DMS79 treated with DMSO at 0.1 percent for 48 hours (cell line): ENCODE data around the gene FOSL2.
"Not testable (repeated sequence)": the region's sequence is repeated elsewhere in the genome, so short reads cannot be mapped to it uniquely, and the experiment has no call there.

Source experiments
- DNase-seq: peaks from one replicate; lab custom pipeline; 2025; lab: John Stamatoyannopoulos, UW

FOSL2 gene

DNA sequence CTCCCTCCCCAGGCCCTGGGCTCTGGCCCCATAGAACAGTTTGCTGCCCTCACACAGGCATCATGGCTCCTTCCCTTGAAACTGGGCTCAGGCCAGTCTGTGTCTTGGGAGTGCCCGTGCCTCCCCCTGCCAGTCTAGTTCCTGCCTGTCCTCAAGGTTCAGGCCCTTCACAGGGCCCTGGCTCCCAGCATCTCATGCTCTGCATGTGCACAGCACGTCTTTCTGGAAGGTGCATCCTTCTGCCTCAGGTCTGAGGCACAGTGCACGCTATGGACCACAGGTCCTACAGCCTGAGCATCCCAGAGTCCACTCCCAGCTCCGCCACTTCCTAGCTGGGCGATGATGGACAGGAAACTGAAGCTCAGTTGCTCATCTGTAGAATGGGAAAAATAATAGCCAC is 35.6 kb upstream of the FOSL2 start:
- DNase-seq, result no peak

DNA sequence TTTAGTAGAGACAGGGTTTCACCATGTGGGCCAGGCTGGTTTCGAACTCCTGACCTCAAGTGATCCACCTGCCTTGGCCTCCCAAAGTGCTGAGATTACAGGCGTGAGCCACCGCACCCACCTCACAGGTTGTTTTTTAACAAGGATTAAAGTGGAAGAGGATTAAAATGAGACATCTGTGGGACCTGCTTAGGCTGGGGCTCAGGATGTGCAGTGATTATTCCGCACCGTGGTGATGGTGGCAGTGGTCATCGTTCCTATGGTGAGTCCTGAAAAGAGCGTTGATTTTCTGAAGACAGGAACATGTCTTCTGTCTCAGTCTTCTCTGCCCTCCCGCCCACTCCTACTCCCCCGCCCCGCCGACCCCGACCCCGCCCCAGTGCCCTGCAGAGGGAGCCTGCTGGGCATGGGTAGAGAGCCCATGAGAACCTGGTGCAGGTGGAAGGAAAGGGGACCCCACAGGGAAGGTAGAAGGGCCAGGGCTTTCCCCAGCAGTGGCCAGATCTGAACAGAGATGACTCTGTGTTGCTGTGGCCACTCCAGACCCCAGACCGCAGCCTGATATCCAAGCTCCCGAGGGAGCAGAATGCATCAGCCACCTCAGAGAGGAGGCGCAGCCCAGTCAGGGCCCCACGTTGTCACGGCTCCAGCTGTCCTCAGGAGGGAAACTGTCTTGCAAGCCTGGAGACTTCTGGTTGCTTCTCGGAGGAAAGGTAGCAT is 34.5 kb upstream of the FOSL2 start:
- DNase-seq, result no peak

DNA sequence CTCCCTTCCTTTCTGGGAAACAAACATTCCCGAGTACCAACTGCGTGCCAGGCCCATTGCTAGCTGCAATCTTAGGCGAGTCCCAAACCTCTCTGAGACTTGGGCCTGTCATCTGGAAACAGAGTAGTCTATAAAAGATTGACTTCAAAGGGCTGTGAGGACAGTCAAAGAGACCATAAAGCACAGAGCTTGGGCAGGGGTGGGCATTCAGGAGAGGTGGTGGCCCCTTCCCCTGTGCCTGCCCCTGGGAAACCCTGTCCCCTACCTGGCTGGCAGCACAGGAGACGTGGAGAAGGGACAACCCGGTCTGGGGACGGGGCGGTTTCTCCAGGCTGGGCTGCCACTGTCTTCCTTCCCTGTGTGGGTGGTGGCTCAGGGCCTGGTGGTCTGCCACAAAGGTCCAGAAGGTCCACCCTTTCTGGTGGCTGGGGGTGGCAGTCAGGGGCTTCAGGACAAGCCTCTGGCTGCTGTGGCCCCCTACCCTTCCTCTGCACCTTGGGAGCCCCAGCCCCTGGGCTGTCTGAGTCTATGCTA is 33.9 kb upstream of the FOSL2 start:
- DNase-seq, result no peak

DNA sequence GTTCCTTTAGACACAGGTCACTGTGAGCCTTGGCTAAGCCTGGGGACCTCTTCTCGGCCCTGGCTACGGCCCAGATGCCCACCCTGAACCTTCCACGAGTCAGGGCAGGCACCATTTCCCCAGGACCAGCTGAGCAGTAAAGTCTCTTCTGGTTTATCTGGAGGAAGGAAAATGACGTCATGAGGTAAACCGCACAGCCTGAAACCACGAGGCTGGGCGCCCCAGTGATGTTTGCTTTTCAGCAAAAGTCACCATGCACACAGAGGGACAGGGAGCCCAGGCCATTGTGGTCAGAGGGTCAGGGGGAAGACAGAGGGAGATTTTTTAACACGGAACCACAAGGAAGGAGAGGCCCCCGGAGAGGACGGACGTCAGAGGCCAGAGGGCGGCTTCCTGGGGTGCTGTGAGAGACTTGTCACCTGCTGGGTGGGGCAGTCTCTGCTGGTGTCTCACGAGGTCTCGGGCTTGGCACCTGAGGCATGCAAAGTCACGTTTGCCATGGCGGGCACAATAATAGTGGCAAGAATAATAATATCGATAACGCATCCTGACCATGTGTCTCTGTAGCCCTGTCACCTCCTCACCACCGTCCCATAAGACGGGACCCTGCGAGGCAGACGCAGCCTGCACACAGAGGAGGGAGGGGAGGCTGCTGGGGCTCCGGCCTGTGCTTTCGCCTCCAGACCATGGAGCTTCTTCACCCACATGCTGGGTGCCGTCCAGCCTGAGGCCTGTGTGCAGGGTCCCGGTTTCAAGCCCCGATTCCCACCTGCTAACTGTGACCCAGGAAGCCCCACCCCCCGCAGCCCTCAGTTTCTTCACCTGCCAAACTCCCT is 33.2 kb upstream of the FOSL2 start:
- no peak for DNase-seq

DNA sequence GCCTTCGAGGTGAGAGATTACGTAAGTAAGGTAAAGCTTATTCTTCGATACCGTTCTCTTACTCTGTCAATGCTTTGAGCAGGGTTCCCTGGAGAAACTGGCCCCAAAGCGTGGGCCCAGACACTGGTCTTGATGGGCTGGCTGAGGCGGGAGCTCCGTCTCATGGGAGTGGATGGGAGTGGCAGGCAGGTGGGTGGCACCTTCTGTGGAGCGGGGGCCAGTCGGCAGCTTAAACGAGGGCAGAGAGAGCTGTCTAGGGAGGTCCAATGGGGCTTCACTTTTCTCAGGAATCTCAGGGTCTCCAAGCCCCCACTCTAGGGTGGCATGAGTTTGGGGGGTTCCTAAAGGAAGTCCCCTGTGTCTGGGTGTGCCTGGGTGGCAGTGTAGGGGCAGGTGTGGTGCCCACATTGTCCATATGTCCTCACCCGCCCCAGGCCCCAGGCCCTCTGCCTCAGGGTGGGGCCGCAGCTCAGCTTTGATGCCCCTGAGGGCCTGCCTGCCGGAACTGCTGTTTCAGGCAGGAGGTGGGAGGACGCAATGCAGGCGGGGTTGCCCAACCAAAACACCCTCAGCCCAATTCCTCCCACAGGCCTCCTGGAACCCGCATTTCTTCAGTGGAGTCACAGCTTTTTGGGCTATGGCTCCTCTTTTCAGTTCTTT is 32.5 kb upstream of the FOSL2 start:
- no peak for DNase-seq

DNA sequence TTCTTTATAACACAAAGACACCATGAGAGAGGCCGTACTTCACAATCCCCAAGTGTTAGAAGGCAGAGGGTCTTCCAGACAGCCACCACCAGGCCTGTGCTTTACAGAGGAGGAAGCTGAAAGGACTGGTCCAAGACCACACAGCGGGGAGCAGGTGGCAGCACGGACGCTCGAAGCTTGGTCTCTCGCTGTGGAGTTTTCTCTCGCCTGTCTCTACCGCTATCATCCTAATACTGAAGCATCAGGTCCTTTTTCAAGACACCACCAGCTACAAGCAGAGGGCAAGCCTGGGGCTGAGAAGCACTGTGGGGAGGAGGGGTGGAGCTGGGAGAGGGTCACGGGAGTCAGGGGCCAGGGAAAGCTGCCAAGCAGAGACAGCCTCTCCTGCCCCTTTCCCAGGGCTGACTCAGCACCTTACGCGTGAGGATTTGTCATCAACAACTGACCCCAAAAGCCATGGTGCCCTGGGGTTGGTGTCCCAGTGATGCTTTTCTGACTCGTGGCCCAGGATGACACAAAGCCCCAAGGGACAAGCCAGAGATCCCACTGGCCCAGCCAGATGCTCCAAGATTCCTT is 31.9 kb upstream of the FOSL2 start:
- no peak for DNase-seq

DNA sequence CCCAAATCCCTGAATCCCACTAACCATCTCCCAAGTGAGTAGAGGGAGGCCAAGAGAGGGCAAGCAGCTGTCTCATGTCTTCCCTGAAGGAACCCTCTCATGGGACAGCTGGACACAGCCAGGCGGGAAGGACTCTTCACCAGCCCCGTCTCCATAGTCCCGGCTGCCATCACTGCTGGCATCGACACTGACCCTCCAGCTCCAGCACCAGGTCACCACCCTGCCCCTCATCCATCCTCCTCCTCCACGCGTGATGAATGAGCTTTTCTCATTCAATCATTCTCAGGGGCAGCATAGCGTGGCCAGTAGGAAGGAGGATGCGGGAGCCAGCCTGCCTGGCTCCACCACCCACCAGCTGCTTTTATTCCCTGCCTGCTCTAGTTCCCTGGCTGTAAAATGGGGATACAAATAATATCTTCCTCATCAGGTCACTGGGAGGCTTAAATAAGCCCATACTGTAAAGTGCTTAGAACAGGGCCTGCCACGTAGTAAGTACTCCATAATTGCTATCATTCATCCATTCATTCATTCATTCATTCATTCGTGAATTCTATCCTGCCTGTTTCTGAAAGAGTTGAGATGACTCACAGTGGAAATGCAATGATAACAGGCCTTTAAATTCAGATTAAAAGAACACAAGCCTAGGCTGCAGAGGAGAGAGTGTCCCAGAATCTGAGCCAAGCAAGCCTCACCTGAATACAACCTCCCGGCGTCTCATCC is 30.5 kb upstream of the FOSL2 start:
- DNase-seq, result no peak

DNA sequence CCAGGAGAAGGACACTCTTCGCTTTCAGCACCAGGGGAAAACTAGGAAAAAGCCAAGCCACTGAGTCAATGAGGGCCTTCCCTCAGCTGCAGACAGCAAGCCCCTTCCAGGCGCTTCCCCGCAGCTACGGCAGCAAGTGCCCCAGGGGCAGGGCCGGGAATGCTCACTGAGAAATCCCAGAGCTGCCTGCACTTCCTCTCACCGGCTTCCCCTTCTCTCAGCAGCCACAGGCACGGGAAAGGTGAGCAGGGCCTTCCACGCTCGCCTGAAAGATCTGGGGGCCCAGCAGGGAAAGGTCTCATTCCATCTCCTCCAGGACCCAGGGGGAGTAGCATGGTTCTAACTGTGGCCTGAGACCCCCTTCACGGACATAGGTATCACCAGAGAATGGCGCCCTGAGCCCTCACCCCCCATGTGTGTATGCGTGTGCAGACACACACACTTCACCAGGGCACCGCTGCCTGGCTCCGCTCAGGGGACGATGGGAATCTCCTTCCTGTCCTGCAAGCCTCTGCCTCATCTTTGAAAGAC is 29.6 kb upstream of the FOSL2 start:
- no peak for DNase-seq

DNA sequence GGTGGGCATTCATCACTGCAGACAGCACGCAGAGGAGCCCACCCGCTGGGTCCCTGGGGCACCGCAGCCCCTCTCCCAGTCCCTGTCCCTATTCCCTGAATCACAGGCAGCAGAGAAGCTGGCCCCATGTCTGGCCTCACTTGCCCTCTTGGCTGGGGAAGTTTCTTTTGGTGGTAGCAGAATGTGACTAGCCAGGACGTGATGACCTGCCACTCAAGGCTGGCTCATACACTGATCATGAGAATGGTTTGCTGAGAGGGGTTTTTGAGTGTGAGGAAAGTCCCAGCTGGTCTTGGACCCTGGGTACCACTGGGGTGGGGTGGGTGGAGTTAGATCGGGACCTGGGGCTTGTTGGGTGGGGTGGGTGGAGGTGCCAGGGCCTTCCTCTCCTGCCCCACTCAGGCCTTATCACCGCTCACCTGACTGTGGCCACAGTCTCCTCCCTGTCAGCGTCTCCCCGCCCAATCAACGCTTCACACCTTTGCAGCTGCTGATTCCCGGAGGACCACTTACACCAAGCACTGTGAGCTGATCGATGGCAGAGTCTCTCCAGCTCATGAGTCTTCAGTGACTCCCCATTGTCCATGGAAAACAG is 28.9 kb upstream of the FOSL2 start:
- no peak for DNase-seq

DNA sequence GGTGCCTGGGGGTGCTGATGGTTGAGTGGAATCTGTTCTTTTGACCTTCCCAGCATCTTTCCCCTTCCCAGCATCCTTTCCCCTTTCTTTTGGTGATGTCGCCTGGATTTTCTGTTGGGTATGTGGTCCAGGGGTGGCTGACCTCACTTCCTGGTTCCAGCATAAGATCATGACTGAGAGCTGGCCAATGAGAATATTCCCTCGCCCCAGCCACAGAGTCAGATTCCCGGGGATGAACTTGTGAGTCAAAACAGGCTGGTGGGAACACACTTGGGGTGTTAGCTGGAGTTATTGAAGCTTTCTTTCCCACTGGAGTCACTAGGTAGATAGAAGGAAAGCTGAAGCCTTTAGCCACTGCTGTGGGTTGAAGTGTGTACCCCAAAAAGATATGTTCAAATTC is 28.0 kb upstream of the FOSL2 start:
- DNase-seq, result no peak

DNA sequence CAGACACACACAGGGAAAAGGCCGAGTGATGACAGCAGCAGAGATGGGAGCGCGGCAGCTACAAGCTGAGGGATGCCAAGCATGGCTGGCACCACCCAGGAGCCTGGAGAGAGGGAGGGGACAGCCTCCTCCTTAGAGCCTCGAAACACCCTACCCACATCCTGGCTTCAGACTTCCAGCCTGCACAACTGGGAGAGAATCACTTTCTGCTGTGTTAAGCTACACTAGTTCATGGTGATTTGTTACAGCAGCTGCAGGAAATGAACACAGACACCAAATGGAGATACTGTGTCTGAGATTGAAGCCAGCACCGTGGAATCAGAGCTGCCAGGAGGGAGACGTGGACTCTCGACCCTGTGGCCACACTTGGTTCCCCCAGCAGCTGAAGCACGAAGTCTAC is 27.5 kb upstream of the FOSL2 start:
- DNase-seq, result no peak

DNA sequence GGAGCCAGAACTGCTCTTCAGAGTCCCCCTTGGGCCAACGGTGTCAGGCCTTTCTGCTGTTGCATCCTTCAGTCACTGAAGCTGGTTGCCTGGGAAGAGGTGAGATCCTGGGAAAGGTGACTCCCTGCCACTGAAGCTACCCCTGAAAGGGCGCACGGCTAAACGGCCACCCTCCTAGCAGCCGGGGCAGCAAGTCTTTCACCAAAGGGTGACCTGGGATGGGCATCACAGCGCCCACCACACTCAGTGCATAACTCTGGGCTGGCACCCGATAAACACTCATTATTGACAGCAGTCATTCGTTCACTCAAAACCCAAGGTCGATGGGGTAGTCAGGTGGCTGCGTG is 26.5 kb upstream of the FOSL2 start:
- no peak for DNase-seq

DNA sequence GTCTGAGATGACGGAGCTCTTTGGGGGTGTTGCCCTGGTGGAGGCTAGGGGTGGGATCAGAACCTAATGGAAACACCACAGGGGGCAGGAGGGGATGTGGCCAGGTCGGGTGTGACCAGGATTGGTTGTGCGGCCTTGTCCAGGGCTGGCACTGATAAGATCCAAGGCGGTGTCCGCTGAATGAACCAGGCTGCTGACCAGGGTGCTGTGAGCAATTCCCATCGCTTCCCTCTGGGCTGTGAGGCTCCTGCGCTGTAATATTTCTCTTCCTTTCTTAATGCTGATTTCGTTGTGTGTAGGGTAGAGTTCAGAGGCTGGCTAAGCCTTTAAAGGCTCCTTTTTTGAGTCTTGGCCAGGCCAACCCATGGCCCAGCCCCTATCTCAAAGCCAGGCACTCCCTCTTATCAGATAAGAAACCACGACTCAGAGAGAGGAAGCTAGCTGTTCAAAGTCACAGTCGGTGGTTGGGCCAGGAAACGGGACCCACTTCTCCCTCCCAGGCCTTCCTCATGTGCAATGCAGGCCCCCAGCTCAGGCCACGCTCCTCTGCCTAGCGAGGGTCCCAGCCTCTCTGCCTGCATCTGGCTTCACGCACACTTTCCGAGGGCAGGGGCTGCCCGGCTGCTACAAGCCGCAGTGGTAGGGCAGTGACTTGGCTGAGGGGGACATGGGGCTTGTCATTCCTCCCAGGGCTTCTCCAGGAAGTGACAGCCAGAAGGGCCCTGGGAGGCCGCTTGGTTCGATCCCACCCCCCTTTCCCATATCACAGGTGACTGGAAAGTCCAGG is 26.0 kb upstream of the FOSL2 start:
- no peak for DNase-seq

DNA sequence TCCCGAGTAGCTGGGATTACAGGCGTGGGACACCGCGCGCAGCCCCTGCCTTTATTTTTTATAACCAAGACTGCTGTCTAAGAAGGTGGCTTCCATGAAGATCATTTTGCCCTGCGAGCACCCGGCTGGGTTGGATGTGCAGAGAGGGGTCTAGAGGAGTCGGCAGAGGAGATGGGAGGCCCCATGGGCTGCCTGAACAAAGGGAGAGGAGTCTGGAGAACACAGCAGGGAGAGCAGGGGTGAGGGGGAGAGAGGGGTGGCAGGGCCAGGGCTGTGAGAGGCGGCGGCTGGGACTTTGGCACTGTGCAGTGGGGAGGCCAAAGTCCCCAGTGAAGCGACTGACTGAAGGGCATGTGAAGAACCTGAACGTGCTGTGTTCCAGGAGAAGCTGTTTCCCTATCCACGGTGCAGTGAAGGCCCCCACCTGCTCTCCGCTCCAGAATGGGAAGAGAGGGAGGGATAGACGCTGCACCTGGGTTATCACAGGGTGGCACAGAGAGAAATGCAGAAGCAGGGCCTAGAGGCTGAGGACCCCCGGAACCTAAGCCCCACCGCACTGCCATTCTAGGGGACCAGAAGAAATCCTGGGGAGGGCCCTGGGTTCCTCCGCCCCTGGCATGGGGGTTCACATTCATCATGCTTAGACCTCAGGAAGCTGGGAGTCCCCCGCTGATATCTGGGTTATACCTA is 24.8 kb upstream of the FOSL2 start:
- DNase-seq, result no peak

DNA sequence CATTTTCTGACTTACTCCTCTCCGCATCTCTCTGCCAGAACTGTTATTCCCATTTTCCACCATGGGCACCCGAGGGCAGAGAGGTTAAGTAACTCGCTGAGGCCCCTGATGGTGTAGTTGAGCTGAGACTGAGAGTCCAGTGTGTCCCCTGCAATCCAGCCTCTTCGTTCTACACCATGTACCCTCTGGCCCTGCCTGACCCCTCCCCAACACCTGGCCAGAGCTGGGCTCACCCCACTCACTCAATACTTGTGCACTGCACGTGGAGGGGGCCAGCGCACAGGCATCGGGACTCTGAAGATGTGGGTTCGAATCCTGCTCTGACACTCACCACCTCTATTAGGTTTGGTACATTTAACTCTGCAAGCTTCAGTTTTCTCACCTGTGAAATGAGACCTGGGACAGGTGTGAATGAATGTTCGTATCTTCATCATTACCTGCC is 24.3 kb upstream of the FOSL2 start:
- no peak for DNase-seq

DNA sequence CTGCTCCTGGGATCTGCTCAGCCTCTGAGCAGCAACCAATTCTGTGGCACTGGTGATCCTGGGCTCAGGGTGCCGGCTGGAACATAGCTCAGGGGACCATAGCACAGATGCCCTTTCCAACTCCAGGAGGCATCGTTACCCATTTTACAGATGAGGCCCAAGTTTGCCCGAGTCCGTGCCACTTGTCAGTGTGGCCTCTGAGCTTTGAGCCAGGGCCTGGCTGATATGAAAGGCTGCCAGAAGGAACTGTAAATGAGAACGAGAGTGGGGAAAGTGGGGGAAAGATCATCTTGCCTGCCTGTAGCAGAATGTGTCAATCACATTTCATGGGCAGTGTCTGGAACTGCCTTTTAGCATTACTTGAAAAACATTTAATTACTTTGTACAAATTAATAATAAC is 23.3 kb upstream of the FOSL2 start:
- no peak for DNase-seq

DNA sequence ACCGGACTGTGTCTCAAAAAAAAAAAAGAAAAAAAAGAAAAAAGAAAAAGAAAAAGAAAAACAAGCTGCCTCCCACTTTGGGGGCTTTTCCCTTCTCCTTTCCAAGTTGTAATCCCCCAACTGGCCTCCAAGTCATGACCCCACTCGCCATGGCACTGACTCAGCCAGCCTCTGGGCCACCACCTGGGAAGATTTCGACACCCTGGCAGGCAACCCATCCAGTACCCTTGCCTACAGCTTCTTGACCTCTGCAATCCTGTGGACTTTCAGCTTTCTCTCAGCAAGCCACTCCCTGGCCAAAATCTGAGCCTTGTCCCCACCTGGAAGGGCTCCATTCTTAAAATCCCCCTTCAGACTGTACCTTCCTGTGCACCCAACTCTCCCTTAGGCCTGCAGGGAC is 22.3 kb upstream of the FOSL2 start:
- no peak for DNase-seq

DNA sequence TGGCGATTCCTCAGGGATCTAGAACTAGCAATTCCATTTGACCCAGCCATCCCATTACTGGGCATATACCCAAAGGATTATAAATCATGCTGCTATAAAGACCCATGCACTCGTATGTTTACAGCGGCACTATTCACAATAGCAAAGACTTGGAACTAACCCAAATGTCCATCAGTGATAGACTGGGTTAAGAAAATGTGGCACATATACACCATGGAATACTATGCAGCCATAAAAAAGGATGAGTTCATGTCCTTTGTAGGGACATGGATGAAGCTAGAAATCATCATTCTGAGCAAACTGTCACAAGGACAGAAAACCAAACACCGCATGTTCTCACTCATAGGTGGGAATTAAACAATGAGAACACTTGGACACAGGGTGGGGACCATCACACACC is 20.9 kb upstream of the FOSL2 start:
- DNase-seq, result not testable (repeated sequence)

DNA sequence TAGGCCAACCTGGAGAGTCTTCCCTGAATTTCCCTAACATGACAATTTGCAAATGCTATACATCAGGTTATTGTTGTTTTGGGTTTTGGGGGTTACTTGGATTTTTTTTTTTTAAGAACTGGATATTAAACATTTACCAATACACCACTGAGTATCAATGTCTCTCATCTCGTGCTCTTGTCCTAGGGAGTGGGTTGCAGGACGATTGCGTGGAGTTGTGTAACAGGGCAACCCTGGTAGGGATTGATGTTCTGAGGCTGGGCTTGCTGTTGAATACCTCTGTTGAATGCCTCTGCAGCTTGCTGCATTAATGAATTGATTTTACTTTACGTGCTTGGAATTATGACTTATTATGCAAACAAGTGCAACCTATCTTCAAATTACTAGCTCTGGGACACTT is 18.8 kb upstream of the FOSL2 start:
- DNase-seq, result no peak

DNA sequence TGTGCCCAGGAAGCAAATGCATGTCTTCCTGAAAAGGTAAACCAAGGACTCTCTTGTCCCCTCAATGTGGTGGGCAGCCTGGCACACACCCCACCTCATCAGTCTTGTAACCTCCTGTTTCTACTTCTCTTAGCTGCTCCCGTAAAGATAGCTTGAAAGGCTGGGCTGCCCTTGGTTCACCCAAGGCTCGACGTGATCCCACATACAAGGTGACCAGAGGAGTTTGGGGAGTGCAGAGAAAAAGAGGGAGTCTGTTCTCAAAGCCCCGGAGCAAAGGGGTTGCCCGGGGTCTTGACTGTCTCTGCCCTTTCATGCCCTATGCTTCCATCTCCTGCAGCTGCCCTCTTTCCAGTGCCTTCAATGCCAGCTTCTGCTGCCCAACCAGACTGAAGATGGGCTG is 18.3 kb upstream of the FOSL2 start:
- no peak for DNase-seq
